Panc1 (cell line): Measurements from ENCODE around the gene CORO1C. TPM values are rescaled to one million over a fixed set of nuclear protein-coding genes. Genes with fewer than 3 reads are reported as not detected.

ENCODE experiments used
- ATAC-seq: fragments of 200-7000 bp; cut with Tn5 transposase; 2 replicates; pipeline ENCODE4 v1.9.1; 2020; ENCODE audit warnings: mild to moderate bottlenecking, moderate library complexity
- BruUV-seq: library from RNA; stranded (reverse); fragments of 400-500 nt; replicated peaks from 2 replicates; lab custom pipeline; 2021; lab: Mats Ljungman, UMichigan
- CTCF ChIA-PET: fragments of 300-600 bp; sonication (Branson Sonifier 250); formaldehyde crosslinking; loops from one replicate; lab custom pipeline; 2022; ENCODE audit warnings: antibody characterized with exemption; lab: Charles Lee
- POLR2A ChIA-PET: fragments of 300-600 bp; sonication (Branson Sonifier 250); formaldehyde crosslinking; loops from one replicate; lab custom pipeline; 2022; ENCODE audit warnings: antibody characterized with exemption; lab: Charles Lee
- DNase-seq: peaks from one replicate; pipeline ENCODE4 v3.0.0-alpha.2; 2010; ENCODE audit warnings: low read depth, low spot score
- H3K27ac ChIP-seq: 2 replicates; pipeline ENCODE4 v1.5.1; 2011; ENCODE audit warnings: mild to moderate bottlenecking, low read length, inconsistent platforms
- H3K27me3 ChIP-seq: fragments of 200-500 bp; sonication (Bioruptor generic); 2 replicates; pipeline ENCODE4 v1.6.0; 2014; ENCODE audit warnings: low read length, inconsistent platforms; ENCODE audit not compliant: control insufficient read depth, insufficient read depth
- H3K36me3 ChIP-seq: fragments of 200-500 bp; sonication (Bioruptor generic); 2 replicates; pipeline ENCODE4 v1.5.1; 2014; ENCODE audit warnings: inconsistent platforms, mild to moderate bottlenecking, low read length, moderate library complexity; ENCODE audit not compliant: control insufficient read depth, insufficient read depth
- H3K4me1 ChIP-seq: 2 replicates; pipeline ENCODE4 v1.5.1; 2011; ENCODE audit warnings: inconsistent platforms, mild to moderate bottlenecking, low read length, moderate library complexity; ENCODE audit not compliant: control insufficient read depth, insufficient read depth
- H3K4me3 ChIP-seq, 2 experiments: 2 replicates each; pipeline ENCODE4 v1.5.1; 2011 to 2012; ENCODE audit warnings: low read depth in 2 of 2, low read length in 2 of 2, mild to moderate bottlenecking in 2 of 2, inconsistent platforms in 1 of 2, moderate library complexity in 1 of 2
- H3K9me3 ChIP-seq: fragments of 200-500 bp; sonication (Bioruptor generic); 2 replicates; pipeline ENCODE4 v1.5.1; 2014; ENCODE audit warnings: low read depth, mild to moderate bottlenecking, inconsistent platforms, low read length, moderate library complexity; ENCODE audit not compliant: control insufficient read depth, insufficient read depth
- CTCF ChIP-seq: fragments of 450-650 bp; IDR thresholded peaks from 2 replicates; pipeline ENCODE4 v1.5.1; 2017; ENCODE audit warnings: mild to moderate bottlenecking
- POLR2AphosphoS5 ChIP-seq: IDR thresholded peaks from 2 replicates; pipeline ENCODE4 v1.6.1; 2012; ENCODE audit warnings: mild to moderate bottlenecking, low read depth, low read length, moderate library complexity
- REST ChIP-seq, 2 experiments: IDR thresholded peaks; 2 replicates each; pipeline ENCODE4 v1.6.1; 2011 to 2012; ENCODE audit warnings: low read depth in 2 of 2, control low read depth in 1 of 2, low read length in 1 of 2, mild to moderate bottlenecking in 1 of 2, moderate library complexity in 1 of 2; ENCODE audit not compliant: insufficient read depth in 1 of 2
- SIN3A ChIP-seq: IDR thresholded peaks from 2 replicates; pipeline ENCODE4 v1.6.1; 2012; ENCODE audit warnings: low read depth, mild to moderate bottlenecking, low read length, moderate library complexity, borderline replicate concordance; ENCODE audit not compliant: insufficient read depth
- TCF7L2 ChIP-seq: IDR thresholded peaks from 2 replicates; pipeline ENCODE4 v1.6.1; 2011; ENCODE audit warnings: mild to moderate bottlenecking, low read depth, low read length, inconsistent platforms
- in situ Hi-C: cut with HindIII; loops from 2 replicates; pipeline ENCODE4 v1.10.0; 2016; ENCODE audit warnings: low sequenced_read_pairs, low pct_unique_long_range_greater_than_20kb
- intact Hi-C: fragments of 100-400 bp; cut with micrococcal nuclease; formaldehyde crosslinking; loops from one replicate; pipeline ENCODE4 v1.10.0; 2022; ENCODE audit not compliant: unreplicated experiment
- total RNA-seq: library from RNA; stranded (reverse); gene quantifications from one replicate; pipeline ENCODE4 v1.2.1, GENCODE V29; 2021; ENCODE audit not compliant: unreplicated experiment

Gene CORO1C
- total RNA-seq, 1 experiment from 2014 or later, result 165 TPM

GRCh38 chr12:108614639-108615038 is 116.7 kb downstream of the CORO1C start:
- TF ChIP-seq REST (IDR thresholded peaks at IDR 0.05; ENCODE audit: insufficient read depth in 1 of 2, low read depth in 2 of 2, low read length in 1 of 2) (no peak), SIN3A (no peak), CTCF (no peak), TCF7L2 (no peak), POLR2AphosphoS5 (no peak)
- ATAC-seq, result no peak
- no peaks in the 10 kb centered on the region for H3K9me3 ChIP-seq
- ChIA-PET CTCF (no interaction called here), POLR2A (no interaction called here)
- H3K4me1 ChIP-seq, result peaks cover 25% of the 10 kb centered on the region
- H3K27me3 ChIP-seq, result no peaks in the 10 kb centered on the region
- no peaks in the 10 kb centered on the region for H3K36me3 ChIP-seq
- no peak overlapping the region for H3K27ac ChIP-seq
- no peak overlapping the region for H3K4me3 ChIP-seq
- intact Hi-C loops, result no loop called here
- DNase-seq, result no peak
- in situ Hi-C loops, result no loop called here
- no TSS peak for BruUV-seq

GRCh38 chr12:108614041-108614440 is 117.3 kb downstream of the CORO1C start:
- Histone ChIP-seq H3K27ac (no peak overlapping the region), H3K36me3 (no peaks in the 10 kb centered on the region), H3K9me3 (no peaks in the 10 kb centered on the region), H3K4me3 (no peak overlapping the region), H3K4me1 (peaks cover 25% of the 10 kb centered on the region), H3K27me3 (no peaks in the 10 kb centered on the region)
- TF ChIP-seq REST (IDR thresholded peaks at IDR 0.05; ENCODE audit: insufficient read depth in 1 of 2, low read depth in 2 of 2, low read length in 1 of 2) (no peak), CTCF (no peak), POLR2AphosphoS5 (no peak), TCF7L2 (no peak), SIN3A (no peak)
- CTCF ChIA-PET, result no interaction called here
- BruUV-seq, result no TSS peak
- POLR2A ChIA-PET, result no interaction called here
- intact Hi-C loops, result no loop called here
- ATAC-seq (no peak), DNase-seq (no peak)
- in situ Hi-C loops, result no loop called here
